Measurements from ENCODE around the gene GNB5. TPM values are rescaled to one million over a fixed set of nuclear protein-coding genes. Genes with fewer than 3 reads are reported as not detected.
"Not testable (repeated sequence)": the region's sequence is repeated elsewhere in the genome, so short reads cannot be mapped to it uniquely, and the experiment has no call there.

GNB5 gene
- total RNA-seq, 1 experiment from 2014 or later: 23.7 TPM

DNA sequence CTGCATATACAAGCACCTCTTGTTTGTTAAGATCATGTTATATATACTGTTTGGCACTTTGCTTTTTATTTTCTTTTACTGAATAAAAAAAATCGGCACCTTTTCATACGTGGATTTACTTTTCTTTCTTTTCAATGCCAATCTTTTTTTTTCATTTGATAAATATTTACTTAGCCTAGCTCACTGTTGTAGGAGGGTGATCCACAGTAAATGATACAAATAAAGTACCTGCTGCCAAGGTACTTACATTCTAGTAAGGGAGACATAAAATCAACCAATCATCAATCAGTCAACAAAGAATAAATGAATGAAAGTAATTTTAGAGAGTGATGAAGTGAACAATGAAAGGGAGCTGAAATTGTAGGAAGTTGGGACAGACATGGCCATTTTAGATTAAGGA is 18.3 kb downstream of the GNB5 start:
- Histone ChIP-seq H3K9me2 (replicated peaks; ENCODE audit: insufficient read depth, low read length) (no peaks in the 10 kb centered on the region), H3K4me2 (ENCODE audit: low read depth, low read length, poor library complexity, severe bottlenecking) (no peak overlapping the region), H3K9me3 (ENCODE audit: low read length) (no peaks in the 10 kb centered on the region), H3K27ac (ENCODE audit: low read length) (no peak overlapping the region), H3K9ac (ENCODE audit: low read length) (no peak overlapping the region), H3K36me3 (ENCODE audit: insufficient read depth, low read length) (no peaks in the 10 kb centered on the region), H3K4me1 (ENCODE audit: low read length) (no peaks in the 10 kb centered on the region), H2AFZ (ENCODE audit: low read length) (no peak overlapping the region), H4K20me1 (ENCODE audit: insufficient read depth, low read depth, low read length) (peaks cover 2% of the 10 kb centered on the region; the same call in 1 of the 2 replicates), H3K79me2 (ENCODE audit: low read length) (no peaks in the 10 kb centered on the region), H3K27me3 (ENCODE audit: low read length) (no peaks in the 10 kb centered on the region), H3K4me3 (ENCODE audit: low read length) (no peak overlapping the region)
- no peak for DNase-seq

- H3K36me3 ChIP-seq (ENCODE audit: insufficient read depth, low read length): no peaks in the 10 kb centered on the region
- no peaks in the 10 kb centered on the region for H3K4me1 ChIP-seq (ENCODE audit: low read length)
- H3K9ac ChIP-seq (ENCODE audit: low read length): no peak overlapping the region
- H3K27me3 ChIP-seq (ENCODE audit: low read length): no peaks in the 10 kb centered on the region
- DNase-seq: no peak
- H2AFZ ChIP-seq (ENCODE audit: low read length): no peak overlapping the region
- no peaks in the 10 kb centered on the region for H3K9me3 ChIP-seq (ENCODE audit: low read length)
- H3K27ac ChIP-seq (ENCODE audit: low read length): no peak overlapping the region
- H3K4me2 ChIP-seq (ENCODE audit: low read depth, low read length, poor library complexity, severe bottlenecking): no peak overlapping the region
- H3K79me2 ChIP-seq (ENCODE audit: low read length): no peaks in the 10 kb centered on the region
- H4K20me1 ChIP-seq (ENCODE audit: insufficient read depth, low read depth, low read length): no peaks in the 10 kb centered on the region; the same call in 1 of the 2 replicates
- no peak overlapping the region for H3K4me3 ChIP-seq (ENCODE audit: low read length)
- no peaks in the 10 kb centered on the region for H3K9me2 ChIP-seq (replicated peaks; ENCODE audit: insufficient read depth, low read length)
Measured at GRCh38 chr15:52171807-52172206, 19.4 kb downstream of the GNB5 start.

DNA sequence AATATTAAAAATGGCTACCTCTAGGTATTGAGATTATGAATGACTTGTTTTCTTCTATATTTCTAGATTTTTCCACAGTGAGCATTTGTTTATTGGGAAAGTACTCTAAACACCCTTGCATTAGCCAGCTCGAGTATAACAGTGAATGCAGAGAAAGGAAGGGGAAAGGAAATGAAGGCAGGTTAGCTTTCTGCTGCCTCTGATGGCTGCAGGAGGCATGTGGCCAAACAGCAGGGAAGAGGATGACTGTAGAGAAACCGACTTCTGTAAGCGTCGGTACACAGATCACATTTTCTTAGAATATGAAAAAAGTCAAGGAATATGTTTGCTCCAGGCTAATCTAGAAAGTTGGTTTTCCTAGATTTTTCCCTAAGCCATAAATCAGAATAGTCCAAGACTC is 19.8 kb downstream of the GNB5 start:
- H3K4me3 ChIP-seq (ENCODE audit: low read length): no peak overlapping the region
- no peak overlapping the region for H3K4me2 ChIP-seq (ENCODE audit: low read depth, low read length, poor library complexity, severe bottlenecking)
- no peaks in the 10 kb centered on the region for H3K9me2 ChIP-seq (replicated peaks; ENCODE audit: insufficient read depth, low read length)
- no peak overlapping the region for H2AFZ ChIP-seq (ENCODE audit: low read length)
- H3K4me1 ChIP-seq (ENCODE audit: low read length): no peaks in the 10 kb centered on the region
- no peak overlapping the region for H3K27ac ChIP-seq (ENCODE audit: low read length)
- H3K36me3 ChIP-seq (ENCODE audit: insufficient read depth, low read length): no peaks in the 10 kb centered on the region
- H3K9me3 ChIP-seq (ENCODE audit: low read length): no peaks in the 10 kb centered on the region
- H3K9ac ChIP-seq (ENCODE audit: low read length): no peak overlapping the region
- no peaks in the 10 kb centered on the region for H3K27me3 ChIP-seq (ENCODE audit: low read length)
- no peak for DNase-seq
- H4K20me1 ChIP-seq (ENCODE audit: insufficient read depth, low read depth, low read length): no peaks in the 10 kb centered on the region; the same call in 1 of the 2 replicates
- no peaks in the 10 kb centered on the region for H3K79me2 ChIP-seq (ENCODE audit: low read length)

DNA sequence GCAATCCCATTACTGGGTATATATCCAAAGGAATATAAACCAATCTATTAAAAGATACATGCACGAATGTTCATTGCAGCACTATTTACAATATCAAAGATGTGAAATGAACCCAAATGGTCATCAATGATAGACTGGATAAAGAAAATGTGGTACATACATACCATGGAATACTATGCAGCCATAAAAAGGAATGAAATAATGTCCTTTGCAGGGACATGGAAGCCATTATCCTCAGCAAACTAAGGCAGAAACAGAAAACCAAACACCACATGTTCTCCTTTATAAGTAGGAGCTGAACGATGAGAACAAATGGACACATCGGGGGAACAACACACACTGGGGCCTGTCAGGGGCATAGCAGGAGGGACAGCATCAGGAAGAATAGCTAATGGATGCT is 21.0 kb downstream of the GNB5 start:
- H3K9me3 ChIP-seq (ENCODE audit: low read length); H3K79me2 ChIP-seq (ENCODE audit: low read length); H3K27me3 ChIP-seq (ENCODE audit: low read length); H3K4me1 ChIP-seq (ENCODE audit: low read length); H3K36me3 ChIP-seq (ENCODE audit: insufficient read depth, low read length); H4K20me1 ChIP-seq (ENCODE audit: insufficient read depth, low read depth, low read length); H3K27ac ChIP-seq (ENCODE audit: low read length); H3K4me2 ChIP-seq (ENCODE audit: low read depth, low read length, poor library complexity, severe bottlenecking); H2AFZ ChIP-seq (ENCODE audit: low read length); DNase-seq; H3K9me2 ChIP-seq (replicated peaks; ENCODE audit: insufficient read depth, low read length); H3K9ac ChIP-seq (ENCODE audit: low read length); H3K4me3 ChIP-seq (ENCODE audit: low read length): not testable (repeated sequence)

DNA sequence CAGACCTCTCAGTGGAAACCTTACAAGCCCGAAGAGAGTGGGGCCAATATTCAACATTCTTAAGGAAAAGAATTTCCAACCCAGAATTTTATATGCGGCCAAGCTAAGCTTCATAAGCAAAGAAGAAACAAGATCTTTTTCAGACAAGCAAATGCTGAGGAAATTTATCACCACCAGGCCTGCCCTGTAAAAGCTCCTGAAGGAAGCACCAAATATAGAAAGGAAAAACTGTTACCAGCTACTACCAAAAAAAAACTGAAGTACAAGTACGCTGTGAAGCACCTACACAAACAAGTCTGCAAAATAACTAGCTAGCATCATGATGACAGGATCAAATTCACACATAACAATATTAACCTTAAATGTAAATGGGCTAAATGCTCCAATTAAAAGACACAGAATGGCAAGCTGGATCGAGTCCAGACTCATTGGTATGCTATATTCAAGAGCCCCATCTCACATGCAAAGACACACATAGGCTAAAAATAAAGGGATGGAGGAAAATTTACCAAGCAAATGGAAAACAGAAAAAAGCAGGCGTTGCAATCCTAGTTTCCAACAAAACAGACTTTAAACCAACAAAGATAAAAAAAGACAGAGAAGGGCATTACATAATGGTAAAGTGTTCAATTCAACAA is 25.6 kb downstream of the GNB5 start:
- not testable (repeated sequence) for H3K9ac ChIP-seq (ENCODE audit: low read length); H3K27me3 ChIP-seq (ENCODE audit: low read length); H3K4me2 ChIP-seq (ENCODE audit: low read depth, low read length, poor library complexity, severe bottlenecking); H3K9me3 ChIP-seq (ENCODE audit: low read length); H3K27ac ChIP-seq (ENCODE audit: low read length); H2AFZ ChIP-seq (ENCODE audit: low read length); DNase-seq; H3K4me3 ChIP-seq (ENCODE audit: low read length); H3K9me2 ChIP-seq (replicated peaks; ENCODE audit: insufficient read depth, low read length); H3K79me2 ChIP-seq (ENCODE audit: low read length); H4K20me1 ChIP-seq (ENCODE audit: insufficient read depth, low read depth, low read length); H3K36me3 ChIP-seq (ENCODE audit: insufficient read depth, low read length)
- peaks cover 14% of the 10 kb centered on the region for H3K4me1 ChIP-seq (ENCODE audit: low read length)

DNA sequence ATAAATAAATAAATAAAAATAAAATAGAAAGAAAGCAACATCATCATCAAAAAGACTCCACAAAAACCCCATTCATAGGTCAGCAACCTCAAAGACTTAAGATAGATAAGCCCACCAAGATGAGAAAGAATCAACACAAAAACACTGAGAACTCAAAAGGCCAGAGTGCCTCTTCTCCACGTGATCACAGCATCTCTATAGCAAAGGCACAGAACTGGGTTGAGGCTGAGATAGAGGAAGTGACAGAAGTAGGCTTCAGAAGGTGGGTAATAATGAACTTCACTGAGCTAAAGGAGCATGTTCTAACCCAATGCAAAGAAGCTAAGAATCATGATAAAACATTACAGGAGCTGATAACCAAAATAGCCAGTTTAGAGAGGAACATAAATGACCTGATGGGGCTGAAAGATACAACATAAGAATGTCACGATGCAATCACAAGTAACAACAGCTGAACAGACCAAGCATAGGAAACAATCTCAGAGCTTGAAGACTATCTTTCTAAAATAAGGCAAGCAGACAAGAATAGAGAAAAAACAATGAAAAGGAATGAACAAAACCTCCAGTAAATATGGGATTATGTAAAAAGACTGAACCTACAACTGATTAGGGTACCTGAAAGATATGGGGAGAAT is 26.4 kb downstream of the GNB5 start:
- Histone ChIP-seq H3K9ac (ENCODE audit: low read length) (no peak overlapping the region), H3K27ac (ENCODE audit: low read length) (no peak overlapping the region), H3K36me3 (ENCODE audit: insufficient read depth, low read length) (no peaks in the 10 kb centered on the region), H3K9me2 (replicated peaks; ENCODE audit: insufficient read depth, low read length) (no peaks in the 10 kb centered on the region), H3K79me2 (ENCODE audit: low read length) (no peaks in the 10 kb centered on the region), H3K4me3 (ENCODE audit: low read length) (no peak overlapping the region), H3K4me2 (ENCODE audit: low read depth, low read length, poor library complexity, severe bottlenecking) (no peak overlapping the region), H3K27me3 (ENCODE audit: low read length) (no peaks in the 10 kb centered on the region), H3K4me1 (ENCODE audit: low read length) (peaks cover 14% of the 10 kb centered on the region), H2AFZ (ENCODE audit: low read length) (no peak overlapping the region), H3K9me3 (ENCODE audit: low read length) (no peaks in the 10 kb centered on the region), H4K20me1 (ENCODE audit: insufficient read depth, low read depth, low read length) (no peaks in the 10 kb centered on the region)
- peak; percentile 75 for DNase-seq

- Histone ChIP-seq H4K20me1 (ENCODE audit: insufficient read depth, low read depth, low read length) (no peaks in the 10 kb centered on the region), H3K9me3 (ENCODE audit: low read length) (no peaks in the 10 kb centered on the region), H3K27me3 (ENCODE audit: low read length) (no peaks in the 10 kb centered on the region), H2AFZ (ENCODE audit: low read length) (no peak overlapping the region), H3K4me1 (ENCODE audit: low read length) (peaks cover 14% of the 10 kb centered on the region), H3K27ac (ENCODE audit: low read length) (no peak overlapping the region), H3K9me2 (replicated peaks; ENCODE audit: insufficient read depth, low read length) (no peaks in the 10 kb centered on the region), H3K4me2 (ENCODE audit: low read depth, low read length, poor library complexity, severe bottlenecking) (no peak overlapping the region), H3K4me3 (ENCODE audit: low read length) (no peak overlapping the region), H3K36me3 (ENCODE audit: insufficient read depth, low read length) (no peaks in the 10 kb centered on the region), H3K9ac (ENCODE audit: low read length) (no peak overlapping the region), H3K79me2 (ENCODE audit: low read length) (no peaks in the 10 kb centered on the region)
- peak; percentile 77 for DNase-seq
Measured at GRCh38 chr15:52163321-52164190, 27.6 kb downstream of the GNB5 start.

- DNase-seq: no peak
- H3K4me2 ChIP-seq (ENCODE audit: low read depth, low read length, poor library complexity, severe bottlenecking): no peak overlapping the region
- H3K79me2 ChIP-seq (ENCODE audit: low read length): no peaks in the 10 kb centered on the region
- no peaks in the 10 kb centered on the region for H3K9me3 ChIP-seq (ENCODE audit: low read length)
- no peak overlapping the region for H2AFZ ChIP-seq (ENCODE audit: low read length)
- no peaks in the 10 kb centered on the region for H3K36me3 ChIP-seq (ENCODE audit: insufficient read depth, low read length)
- no peaks in the 10 kb centered on the region for H3K27me3 ChIP-seq (ENCODE audit: low read length)
- H3K9ac ChIP-seq (ENCODE audit: low read length): no peak overlapping the region
- peaks cover 14% of the 10 kb centered on the region for H3K4me1 ChIP-seq (ENCODE audit: low read length)
- no peak overlapping the region for H3K27ac ChIP-seq (ENCODE audit: low read length)
- no peak overlapping the region for H3K4me3 ChIP-seq (ENCODE audit: low read length)
- H3K9me2 ChIP-seq (replicated peaks; ENCODE audit: insufficient read depth, low read length): no peaks in the 10 kb centered on the region
- H4K20me1 ChIP-seq (ENCODE audit: insufficient read depth, low read depth, low read length): no peaks in the 10 kb centered on the region
Measured at GRCh38 chr15:52162876-52163275, 28.3 kb downstream of the GNB5 start.

Measured in Karpas-422 (cell line).